ENCODE data around the gene PLCG1. TPM values are rescaled to one million over a fixed set of nuclear protein-coding genes. Genes with fewer than 3 reads are reported as not detected.

Gene PLCG1
- total RNA-seq, 1 experiment from 2014 or later: 64.1 TPM

DNA sequence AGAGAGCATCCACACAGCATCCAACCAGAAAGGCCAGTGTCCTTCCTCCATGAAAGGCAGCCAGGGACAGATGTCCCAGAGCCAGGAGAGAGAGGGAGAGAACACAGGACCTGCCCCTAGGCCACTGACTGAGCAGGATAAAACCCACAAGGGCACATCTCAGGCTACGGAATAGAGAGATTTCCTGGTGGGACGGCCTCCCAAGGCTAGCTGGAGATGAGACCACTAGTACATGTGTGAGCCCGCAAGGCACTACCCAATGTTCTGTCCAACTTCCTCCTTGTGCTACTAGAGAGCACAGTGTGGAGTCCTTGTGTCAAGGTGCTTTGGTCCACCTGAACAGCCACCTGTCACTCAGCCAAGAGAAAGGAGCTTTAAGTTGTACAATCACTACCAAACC, 44.2 kb downstream of the PLCG1 start:
- no peaks in the 10 kb centered on the region for H4K20me1 ChIP-seq (ENCODE audit: insufficient read depth)
- H2AFZ ChIP-seq: no peak overlapping the region
- H3F3A ChIP-seq (ENCODE audit: insufficient read depth, low read depth): no peaks in the 10 kb centered on the region
- H3K27me3 ChIP-seq (ENCODE audit: insufficient read depth, low read depth): no peaks in the 10 kb centered on the region
- ChIA-PET CTCF (no interaction called here), POLR2A (ENCODE audit: unreplicated experiment) (no interaction called here)
- no peak overlapping the region for H3K27ac ChIP-seq
- DNase-seq: no peak
- peaks cover 11% of the 10 kb centered on the region for H3K4me1 ChIP-seq (replicated peaks; ENCODE audit: insufficient read depth)
- no peak overlapping the region for H3K4me2 ChIP-seq
- no peaks in the 10 kb centered on the region for H3K79me2 ChIP-seq (ENCODE audit: low read depth)
- H3K9me3 ChIP-seq (ENCODE audit: insufficient read depth, low read depth): no peaks in the 10 kb centered on the region
- TF ChIP-seq, protein P1, sequence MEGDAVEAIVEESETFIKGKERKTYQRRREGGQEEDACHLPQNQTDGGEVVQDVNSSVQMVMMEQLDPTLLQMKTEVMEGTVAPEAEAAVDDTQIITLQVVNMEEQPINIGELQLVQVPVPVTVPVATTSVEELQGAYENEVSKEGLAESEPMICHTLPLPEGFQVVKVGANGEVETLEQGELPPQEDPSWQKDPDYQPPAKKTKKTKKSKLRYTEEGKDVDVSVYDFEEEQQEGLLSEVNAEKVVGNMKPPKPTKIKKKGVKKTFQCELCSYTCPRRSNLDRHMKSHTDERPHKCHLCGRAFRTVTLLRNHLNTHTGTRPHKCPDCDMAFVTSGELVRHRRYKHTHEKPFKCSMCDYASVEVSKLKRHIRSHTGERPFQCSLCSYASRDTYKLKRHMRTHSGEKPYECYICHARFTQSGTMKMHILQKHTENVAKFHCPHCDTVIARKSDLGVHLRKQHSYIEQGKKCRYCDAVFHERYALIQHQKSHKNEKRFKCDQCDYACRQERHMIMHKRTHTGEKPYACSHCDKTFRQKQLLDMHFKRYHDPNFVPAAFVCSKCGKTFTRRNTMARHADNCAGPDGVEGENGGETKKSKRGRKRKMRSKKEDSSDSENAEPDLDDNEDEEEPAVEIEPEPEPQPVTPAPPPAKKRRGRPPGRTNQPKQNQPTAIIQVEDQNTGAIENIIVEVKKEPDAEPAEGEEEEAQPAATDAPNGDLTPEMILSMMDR (conservative IDR thresholded peaks at IDR 0.05): no peak
- TF ChIP-seq EZH2 (IDR thresholded peaks at IDR 0.05; ENCODE audit: low read depth): no peak
- H3K36me3 ChIP-seq (ENCODE audit: low read depth): no peaks in the 10 kb centered on the region
- intact Hi-C loops (cut with micrococcal nuclease; ENCODE audit: unreplicated experiment): no loop called here
- no peak overlapping the region for H3K4me3 ChIP-seq
- H3K9me2 ChIP-seq (ENCODE audit: insufficient read depth): no peaks in the 10 kb centered on the region
- BruUV-seq (replicated peaks): no TSS peak

DNA sequence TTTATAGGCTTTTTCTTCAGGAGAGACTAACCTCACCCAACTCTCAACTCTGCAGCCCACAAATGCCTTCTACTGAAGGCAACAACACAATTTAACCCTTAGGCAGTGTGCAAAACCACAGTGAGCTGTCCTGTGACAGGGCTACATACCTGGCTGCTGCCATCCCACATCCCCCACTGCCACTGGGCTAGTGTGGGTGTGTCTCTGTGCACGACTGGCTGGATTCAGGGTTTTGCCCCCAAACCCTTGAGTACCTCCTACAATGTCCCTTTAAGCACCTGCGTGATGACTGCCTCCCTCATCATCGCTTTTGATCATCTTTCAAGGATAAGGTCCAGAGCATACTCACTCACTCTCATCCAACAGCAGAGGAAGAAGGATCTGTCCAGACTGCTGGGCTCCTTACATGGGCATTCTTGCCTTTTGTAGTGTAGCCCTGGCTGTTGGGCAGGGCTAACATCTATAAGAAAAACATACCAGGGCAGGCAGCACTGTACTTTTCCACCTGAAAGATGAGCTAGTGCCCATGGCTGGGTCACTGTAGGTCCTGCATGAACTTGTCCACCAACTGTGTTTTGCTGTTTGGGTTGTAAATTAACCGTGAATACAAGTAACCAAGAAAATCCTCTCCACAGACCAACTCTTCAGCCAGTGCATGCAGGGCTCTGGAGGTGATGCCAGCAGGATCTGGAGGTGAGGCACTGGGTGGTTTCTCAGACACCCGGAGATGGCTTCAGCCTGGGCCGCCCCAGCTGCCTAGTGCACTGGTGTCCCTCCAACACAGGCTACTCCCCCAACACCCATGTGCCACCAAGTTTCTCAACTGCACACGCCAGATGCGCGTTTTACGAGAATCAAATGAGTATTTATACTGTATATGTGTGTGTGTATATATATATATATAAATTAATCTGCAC, 45.2 kb downstream of the PLCG1 start:
- no TSS peak for BruUV-seq (replicated peaks)
- no peak for TF ChIP-seq EZH2 (IDR thresholded peaks at IDR 0.05; ENCODE audit: low read depth)
- TF ChIP-seq, protein P1 (conservative IDR thresholded peaks at IDR 0.05): no peak
- intact Hi-C loops (cut with micrococcal nuclease; ENCODE audit: unreplicated experiment): no loop called here

DNA sequence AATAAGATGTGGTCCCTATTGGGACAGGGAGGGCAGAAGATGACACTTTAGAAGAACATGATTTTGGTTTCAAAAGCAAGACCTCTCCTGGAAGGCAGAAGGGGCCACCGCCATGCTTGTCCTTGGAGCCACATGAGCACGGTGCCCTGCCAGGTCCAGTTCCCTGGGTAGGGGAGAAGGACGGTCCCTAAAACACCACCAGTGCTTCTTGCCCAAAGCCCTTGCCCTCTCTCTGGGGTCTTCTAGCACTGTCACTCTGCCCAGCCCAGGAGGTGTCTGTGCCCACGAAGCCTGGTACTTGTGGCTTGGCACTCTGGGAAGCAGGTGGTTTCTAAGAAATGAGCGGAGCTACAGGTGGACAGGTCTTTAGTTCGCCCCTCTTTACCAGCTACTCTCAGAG, 46.0 kb downstream of the PLCG1 start:
- no peaks in the 10 kb centered on the region for H3K79me2 ChIP-seq (ENCODE audit: low read depth)
- no peak overlapping the region for H3K4me3 ChIP-seq
- no peaks in the 10 kb centered on the region for H3K9me3 ChIP-seq (ENCODE audit: insufficient read depth, low read depth)
- no peaks in the 10 kb centered on the region for H3K9me2 ChIP-seq (ENCODE audit: insufficient read depth)
- no peaks in the 10 kb centered on the region for H4K20me1 ChIP-seq (ENCODE audit: insufficient read depth)
- no peaks in the 10 kb centered on the region for H3K27me3 ChIP-seq (ENCODE audit: insufficient read depth, low read depth)
- intact Hi-C loops (cut with micrococcal nuclease; ENCODE audit: unreplicated experiment): no loop called here
- no peaks in the 10 kb centered on the region for H3K4me1 ChIP-seq (replicated peaks; ENCODE audit: insufficient read depth)
- H3F3A ChIP-seq (ENCODE audit: insufficient read depth, low read depth): no peaks in the 10 kb centered on the region
- H3K4me2 ChIP-seq: no peak overlapping the region
- H3K27ac ChIP-seq: no peak overlapping the region
- no peak for DNase-seq
- no peak for TF ChIP-seq EZH2 (IDR thresholded peaks at IDR 0.05; ENCODE audit: low read depth)
- TF ChIP-seq, protein P1 (conservative IDR thresholded peaks at IDR 0.05): no peak
- CTCF ChIA-PET: interaction anchor here (0.6 kb wide), 1 partner anchor 551 kb away, joined by 3 read pairs; no protein-coding TSS in a partner anchor
- no peak overlapping the region for H2AFZ ChIP-seq
- H3K36me3 ChIP-seq (ENCODE audit: low read depth): no peaks in the 10 kb centered on the region
- no TSS peak for BruUV-seq (replicated peaks)
- POLR2A ChIA-PET (ENCODE audit: unreplicated experiment): no interaction called here

More for the DNA sequence above, 45.2 kb downstream of the PLCG1 start:
- no peaks in the 10 kb centered on the region for H3K9me2 ChIP-seq (ENCODE audit: insufficient read depth)
- H3K27ac ChIP-seq: no peak overlapping the region
- H3K4me3 ChIP-seq: no peak overlapping the region
- H4K20me1 ChIP-seq (ENCODE audit: insufficient read depth): no peaks in the 10 kb centered on the region
- no peaks in the 10 kb centered on the region for H3K9me3 ChIP-seq (ENCODE audit: insufficient read depth, low read depth)
- H3K4me1 ChIP-seq (replicated peaks; ENCODE audit: insufficient read depth): peaks cover 5% of the 10 kb centered on the region
- CTCF ChIA-PET: no interaction called here
- DNase-seq: no peak
- no peaks in the 10 kb centered on the region for H3F3A ChIP-seq (ENCODE audit: insufficient read depth, low read depth)
- no peak overlapping the region for H2AFZ ChIP-seq
- H3K4me2 ChIP-seq: no peak overlapping the region
- no peaks in the 10 kb centered on the region for H3K27me3 ChIP-seq (ENCODE audit: insufficient read depth, low read depth)
- no peaks in the 10 kb centered on the region for H3K36me3 ChIP-seq (ENCODE audit: low read depth)
- no peaks in the 10 kb centered on the region for H3K79me2 ChIP-seq (ENCODE audit: low read depth)
- POLR2A ChIA-PET (ENCODE audit: unreplicated experiment): no interaction called here
